Measurements from ENCODE around the gene KIFBP.

DNA sequence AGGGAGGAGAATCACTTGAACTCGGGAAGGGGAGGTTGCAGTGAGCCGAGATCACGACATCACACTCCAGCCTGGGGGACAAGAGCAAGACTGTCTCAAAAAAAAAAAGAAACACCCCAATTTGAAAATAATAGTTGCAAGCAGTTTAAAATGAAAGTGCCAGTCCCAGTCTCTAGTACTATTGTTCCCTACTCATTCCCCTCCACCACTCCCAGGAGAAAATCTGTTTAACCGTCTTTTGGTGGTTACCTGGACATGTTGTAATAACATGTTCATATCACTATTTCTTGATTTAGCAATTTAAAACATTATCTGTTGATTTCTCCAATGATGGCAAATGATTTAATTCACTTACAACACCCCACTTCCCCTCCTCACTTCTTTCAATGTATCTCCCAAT is 44.7 kb downstream of the KIFBP start:
- TF ChIP-seq, protein P1, sequence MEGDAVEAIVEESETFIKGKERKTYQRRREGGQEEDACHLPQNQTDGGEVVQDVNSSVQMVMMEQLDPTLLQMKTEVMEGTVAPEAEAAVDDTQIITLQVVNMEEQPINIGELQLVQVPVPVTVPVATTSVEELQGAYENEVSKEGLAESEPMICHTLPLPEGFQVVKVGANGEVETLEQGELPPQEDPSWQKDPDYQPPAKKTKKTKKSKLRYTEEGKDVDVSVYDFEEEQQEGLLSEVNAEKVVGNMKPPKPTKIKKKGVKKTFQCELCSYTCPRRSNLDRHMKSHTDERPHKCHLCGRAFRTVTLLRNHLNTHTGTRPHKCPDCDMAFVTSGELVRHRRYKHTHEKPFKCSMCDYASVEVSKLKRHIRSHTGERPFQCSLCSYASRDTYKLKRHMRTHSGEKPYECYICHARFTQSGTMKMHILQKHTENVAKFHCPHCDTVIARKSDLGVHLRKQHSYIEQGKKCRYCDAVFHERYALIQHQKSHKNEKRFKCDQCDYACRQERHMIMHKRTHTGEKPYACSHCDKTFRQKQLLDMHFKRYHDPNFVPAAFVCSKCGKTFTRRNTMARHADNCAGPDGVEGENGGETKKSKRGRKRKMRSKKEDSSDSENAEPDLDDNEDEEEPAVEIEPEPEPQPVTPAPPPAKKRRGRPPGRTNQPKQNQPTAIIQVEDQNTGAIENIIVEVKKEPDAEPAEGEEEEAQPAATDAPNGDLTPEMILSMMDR (IDR thresholded peaks at IDR 0.05; ENCODE audit: insufficient read depth, low read length, poor library complexity, severe bottlenecking): no peak
- TF ChIP-seq EZH2phosphoT487 (conservative IDR thresholded peaks at IDR 0.05; ENCODE audit: low read length): no peak
